H1 (cell line): ENCODE results near the gene PXN. TPM values are rescaled to one million over a fixed set of nuclear protein-coding genes. Genes with fewer than 3 reads are reported as not detected.
A peak's percentile ranks its signal among the peaks of the same experiment; 100 is the strongest.

ENCODE experiments used
- ATF2 ChIP-seq: IDR thresholded peaks from 2 replicates; pipeline ENCODE4 v1.6.1; 2012; ENCODE audit warnings: low read length, inconsistent platforms
- BACH1 ChIP-seq: IDR thresholded peaks from 2 replicates; pipeline ENCODE4 v1.6.1; 2012; ENCODE audit warnings: low read length, improper control_type of control experiment
- CBX5 ChIP-seq: fragments of 300-800, 300-1000 bp; sonication (generic); IDR thresholded peaks from 2 replicates; pipeline ENCODE4 v1.7.1; 2016; ENCODE audit warnings: antibody characterized with exemption, low read length, low read depth
- CHD2 ChIP-seq: IDR thresholded peaks from 2 replicates; pipeline ENCODE4 v1.6.1; 2012; ENCODE audit warnings: low read length, improper control_type of control experiment
- CREB1 ChIP-seq: IDR thresholded peaks from 2 replicates; pipeline ENCODE4 v1.6.1; 2012; ENCODE audit warnings: inconsistent platforms
- FOSL1 ChIP-seq: IDR thresholded peaks from 2 replicates; pipeline ENCODE4 v1.6.1; 2011; ENCODE audit warnings: mild to moderate bottlenecking, low read depth, low read length, moderate library complexity; ENCODE audit not compliant: insufficient read depth
- HDAC6 ChIP-seq: IDR thresholded peaks from one replicate; pipeline ENCODE4 v1.7.1; 2012; ENCODE audit warnings: low read depth, mild to moderate bottlenecking, inconsistent platforms, low read length, moderate library complexity
- KDM5A ChIP-seq: fragments of 200-600 bp; IDR thresholded peaks from 2 replicates; pipeline ENCODE4 v1.7.1; 2012; ENCODE audit warnings: mild to moderate bottlenecking, low read length, inconsistent platforms, mixed read lengths
- NRF1 ChIP-seq: IDR thresholded peaks from 2 replicates; pipeline ENCODE4 v1.6.1; 2011; ENCODE audit warnings: mild to moderate bottlenecking, low read depth, low read length, improper control_type of control experiment
- POLR2A ChIP-seq, 2 experiments: IDR thresholded peaks; 1 replicate in 1 of 2; 2 replicates in 1 of 2; pipeline ENCODE4 v1.6.1; 2011; ENCODE audit warnings: low read depth in 2 of 2, low read length in 2 of 2, mild to moderate bottlenecking in 2 of 2; ENCODE audit errors: control extremely low read depth in 1 of 2
- RAD21 ChIP-seq, 2 experiments: IDR thresholded peaks in 1 of 2; conservative IDR thresholded peaks in 1 of 2; 2 replicates each; pipeline ENCODE4 v1.6.1; 2011; ENCODE audit warnings: low read depth in 2 of 2, low read length in 2 of 2, improper control_type of control experiment in 1 of 2, inconsistent platforms in 1 of 2, mild to moderate bottlenecking in 1 of 2, moderate library complexity in 1 of 2
- RFX5 ChIP-seq: IDR thresholded peaks from 2 replicates; pipeline ENCODE4 v1.6.1; 2011; ENCODE audit warnings: low read depth, low read length, improper control_type of control experiment, borderline replicate concordance
- RNF2 ChIP-seq: fragments of 200-900, 300-1000 bp; sonication (generic); IDR thresholded peaks from 2 replicates; pipeline ENCODE4 v1.7.1; 2016; ENCODE audit warnings: borderline replicate concordance, low read depth, mild to moderate bottlenecking, antibody characterized with exemption, low read length; ENCODE audit not compliant: poor library complexity, severe bottlenecking; ENCODE audit errors: missing control alignments
- SAP30 ChIP-seq: fragments of 300-600 bp; sonication (generic); IDR thresholded peaks from 2 replicates; pipeline ENCODE4 v1.7.1; 2012; ENCODE audit warnings: low read length, moderate library complexity, mild to moderate bottlenecking, inconsistent platforms; ENCODE audit not compliant: insufficient read depth, insufficient replicate concordance
- SIN3A ChIP-seq, 2 experiments: IDR thresholded peaks in 1 of 2; conservative IDR thresholded peaks in 1 of 2; 2 replicates each; pipeline ENCODE4 v1.6.1; 2011 to 2012; ENCODE audit warnings: low read length in 2 of 2, improper control_type of control experiment in 1 of 2, low read depth in 1 of 2, mild to moderate bottlenecking in 1 of 2
- SIRT6 ChIP-seq: IDR thresholded peaks from one replicate; pipeline ENCODE4 v1.7.1; 2012; ENCODE audit warnings: low read length, inconsistent platforms
- SP1 ChIP-seq: IDR thresholded peaks from 2 replicates; pipeline ENCODE4 v1.6.1; 2011; ENCODE audit warnings: low read depth, low read length
- SRF ChIP-seq: IDR thresholded peaks from 2 replicates; pipeline ENCODE4 v1.6.1; 2011; ENCODE audit warnings: mild to moderate bottlenecking, low read depth, low read length, moderate library complexity
- SUZ12 ChIP-seq: fragments of 200-600 bp; sonication (generic); IDR thresholded peaks from 2 replicates; pipeline ENCODE4 v1.6.1; 2012; ENCODE audit warnings: mild to moderate bottlenecking, inconsistent platforms, low read length, moderate library complexity, mixed read lengths
- TAF7 ChIP-seq: optimal IDR thresholded peaks from 2 replicates; pipeline ENCODE3; 2011; ENCODE audit warnings: low read depth, mild to moderate bottlenecking, inconsistent platforms, low read length, moderate library complexity, borderline replicate concordance
- USF2 ChIP-seq: IDR thresholded peaks from 2 replicates; pipeline ENCODE4 v1.6.1; 2011; ENCODE audit warnings: low read length, improper control_type of control experiment
- polyA plus RNA-seq, 7 experiments: library from polyadenylated mRNA; depleted of rRNA in 3 of 7; stranded (reverse) in 5 of 7; unstranded in 2 of 7; fragments of >200 nt in 5 of 7; fragments of 200-250 nt in 2 of 7; gene quantifications; 1 replicate in 5 of 7; 2 replicates in 1 of 7; 4 replicates in 1 of 7; pipeline versions ENCODE4 v1.2.1 to v1.2.3, GENCODE V29; 2011 to 2013; ENCODE audit warnings: missing spikeins in 2 of 7, mixed read lengths in 2 of 7
- total RNA-seq: library from RNA; stranded (reverse); fragmentation: NEBNext Ultra II Directional; extraction: Animal tissue kit (Norgen Biotek cat#: 25700); gene quantifications from 2 replicates; pipeline ENCODE4 v1.2.1, GENCODE V29; 2021

Gene PXN
- total and polyA plus RNA-seq, 2 of the 8 experiments (the other 6 are each of a cell fraction or from before 2014, with no cell fraction given), result 51.0 to 105 TPM

- TF ChIP-seq NRF1 (no peak), POLR2A (IDR thresholded peaks at IDR 0.05; ENCODE audit: control extremely low read depth in 1 of 2, low read depth in 2 of 2, low read length in 2 of 2) (peak in 1 of 2 experiments; percentile 77; a peak in 2 of 3 replicates), KDM5A (no peak), BACH1 (no peak), ATF2 (no peak), SP1 (peak; percentile 99), CHD2 (peak; percentile 81), SUZ12 (no peak), RFX5 (no peak), FOSL1 (no peak), CBX5 (no peak), SAP30 (no peak), TAF7 (peak; percentile 91), HDAC6 (no peak), SRF (no peak), SIRT6 (no peak), USF2 (no peak), SIN3A (conservative IDR thresholded peaks at IDR 0.05 in 1 of 2, IDR thresholded peaks at IDR 0.05 in 1 of 2; ENCODE audit: low read depth in 1 of 2, low read length in 2 of 2) (peak; percentile 41 to 70; a peak in 1 of 4 replicates), RNF2 (no peak), RAD21 (IDR thresholded peaks at IDR 0.05 in 1 of 2, conservative IDR thresholded peaks at IDR 0.05 in 1 of 2; ENCODE audit: low read depth in 2 of 2, low read length in 2 of 2) (peak; percentile 97 to 98), CREB1 (peak; percentile 61; the same call in 1 of the 2 replicates)
Observed at GRCh38 chr12:120228291-120229070, 37.0 kb downstream of the PXN start (continued).
